Adipose tissue (tissue), 3 donors: ENCODE results near the gene FANCM. TPM values are rescaled to one million over a fixed set of nuclear protein-coding genes. Genes with fewer than 3 reads are reported as not detected.
"Not testable (repeated sequence)": the region's sequence is repeated elsewhere in the genome, so short reads cannot be mapped to it uniquely, and the experiment has no call there.

Experiments used
- H3K27ac ChIP-seq: one replicate; pipeline ENCODE4 v1.5.1; 2013; ENCODE audit warnings: low read depth, low read length
- WGBS, 3 donors: extraction: QIAGEN DNeasy Blood & Tissue Kit; methylation state at CpG; one replicate each; pipeline ENCODE4 v1.1.7; 2013; 5-methylcytosine and 5-hydroxymethylcytosine counted together
- polyA plus RNA-seq, 3 donors: library from polyadenylated mRNA; stranded (reverse); fragments of 200-250 nt; gene quantifications; one replicate each; pipeline ENCODE4 v1.2.3, GENCODE V29; 2013
- donor health status: healthy with polysubstance abuse.
- donor health status: Bipolar disorder and iron deficiency.
- donor health status: healthy.

The FANCM gene
- polyA plus RNA-seq, 3 donors: 0.91 to 1.5 (median 1.0) TPM

DNA sequence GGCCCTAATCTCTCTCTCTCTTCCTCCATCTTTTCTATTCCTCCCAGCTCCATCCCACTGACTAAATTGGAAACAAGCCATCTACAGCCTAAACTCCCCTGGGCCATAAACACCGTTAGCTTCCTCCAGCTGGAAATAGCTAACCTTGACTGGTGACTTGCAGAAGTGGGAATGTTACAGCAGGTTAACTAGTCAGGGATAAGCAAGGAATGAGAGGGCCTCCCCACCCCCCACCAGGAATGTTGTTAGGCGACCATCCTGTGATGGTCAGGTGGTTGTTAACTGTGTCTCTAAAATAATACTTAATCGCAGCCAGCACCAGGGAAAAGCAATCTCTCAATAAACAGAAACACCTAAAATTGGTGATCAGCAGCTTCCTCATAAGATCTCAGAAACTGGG, 76.5 kb downstream of the FANCM start:
- 79 to 86% (median 80%) methylated on average over 3 of the region's 3 CpGs for WGBS, 3 donors
- H3K27ac ChIP-seq: no peak overlapping the region

DNA sequence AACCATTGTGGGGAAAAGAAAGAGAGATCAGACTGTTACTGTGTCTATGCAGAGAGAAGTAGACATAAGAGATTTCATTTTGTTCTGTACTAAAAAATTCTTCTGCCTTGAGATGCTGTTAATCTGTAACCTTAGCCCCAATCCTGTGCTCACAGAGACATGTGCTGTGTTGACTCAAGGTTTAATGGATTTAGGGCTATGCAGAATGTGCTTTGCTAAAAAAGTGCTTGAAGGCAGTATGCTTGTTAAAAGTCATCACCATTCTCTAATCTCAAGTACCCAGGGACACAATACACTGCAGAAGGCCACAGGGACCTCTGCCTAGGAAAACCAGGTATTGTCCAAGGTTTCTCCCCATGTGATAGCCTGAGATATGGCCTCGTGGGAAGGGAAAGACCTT, 78.0 kb downstream of the FANCM start:
- whole genome bisulfite sequencing, 3 donors: 71 to 83% (median 75%) methylated on average over 1 of the region's 1 CpG

DNA sequence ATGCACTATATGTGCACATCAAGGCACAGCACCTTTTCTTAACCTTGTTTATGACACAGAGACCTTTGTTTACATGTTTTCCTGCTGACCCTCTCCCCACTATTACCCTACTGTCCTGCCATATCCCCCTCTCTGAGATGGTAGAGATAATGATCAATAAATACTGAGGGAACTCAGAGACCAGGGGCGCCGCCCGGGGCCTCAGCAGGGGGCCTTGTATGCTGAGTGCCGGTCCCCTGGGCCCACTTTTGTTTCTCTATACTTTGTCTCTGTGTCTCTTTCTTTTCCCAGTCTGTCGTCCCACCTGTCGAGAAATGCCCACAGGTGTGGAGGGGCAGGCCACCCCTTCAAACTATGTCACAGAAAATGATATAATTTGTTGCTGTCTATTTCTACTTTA, 78.6 kb downstream of the FANCM start:
- WGBS, 3 donors: 91 to 99% (median 96%) methylated on average over 6 of the region's 6 CpGs
- H3K27ac ChIP-seq: not testable (repeated sequence)

More for the DNA sequence above, 78.0 kb downstream of the FANCM start:
- H3K27ac ChIP-seq: not testable (repeated sequence)

DNA sequence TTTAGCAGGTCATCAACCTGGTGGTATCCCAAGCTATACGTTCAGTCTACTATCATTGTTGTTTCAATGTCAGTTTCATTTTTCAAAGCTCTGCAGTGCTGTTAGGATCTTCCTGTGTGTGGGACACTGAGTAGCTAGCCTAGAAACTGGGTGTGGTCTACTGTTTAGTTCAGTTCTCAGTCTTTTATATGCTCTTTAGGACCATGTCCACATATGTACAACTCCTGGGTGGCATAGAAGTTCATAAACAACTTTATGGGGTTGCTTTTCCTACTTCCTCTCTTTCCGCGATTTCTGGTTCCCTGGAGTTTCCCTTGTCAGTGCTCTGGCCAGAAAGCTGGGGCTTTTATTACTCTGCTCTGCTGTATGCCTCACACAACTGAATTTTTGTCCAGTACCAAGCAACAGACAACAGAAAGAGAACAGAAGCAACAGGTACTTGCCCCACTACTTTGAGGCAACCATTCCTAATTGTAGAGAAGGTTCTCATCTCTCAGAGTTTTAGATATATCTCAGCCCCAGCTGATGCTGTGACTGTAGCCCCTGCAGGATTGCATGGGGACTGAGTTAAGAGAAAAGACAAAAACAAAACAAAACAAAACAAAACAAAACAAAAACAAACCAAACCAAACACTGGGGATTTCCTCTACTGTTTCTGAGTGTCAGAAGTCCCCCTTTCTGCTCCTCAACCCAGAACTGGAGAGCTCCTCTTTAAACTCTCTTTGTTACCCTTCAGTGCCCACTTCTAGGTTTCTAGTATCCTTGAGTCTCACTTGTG, 86.9 kb downstream of the FANCM start:
- no peak overlapping the region for H3K27ac ChIP-seq
- WGBS, 3 donors: 84 to 93% (median 90%) methylated on average over 3 of the region's 3 CpGs

DNA sequence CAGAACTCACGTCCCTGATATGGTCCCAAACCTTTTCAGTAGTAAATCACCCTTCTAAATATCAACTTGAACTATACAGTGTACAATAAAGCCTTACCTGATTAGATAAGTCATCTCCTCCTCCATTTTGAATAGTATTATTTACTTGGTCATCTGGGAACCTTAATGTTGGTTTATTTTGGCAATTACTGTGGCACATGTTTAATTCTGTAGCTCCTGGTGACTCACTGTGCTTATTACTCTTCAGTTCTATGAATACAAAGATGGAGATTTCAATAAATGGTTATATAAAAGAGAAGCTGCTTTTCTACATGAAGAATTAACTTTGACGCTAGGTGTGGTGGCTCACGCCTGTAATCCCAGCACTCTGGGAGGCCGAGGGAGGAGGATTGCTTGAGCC, 91.8 kb downstream of the FANCM start:
- no peak overlapping the region for H3K27ac ChIP-seq
- WGBS, 3 donors: 95 to 98% (median 97%) methylated on average over 4 of the region's 4 CpGs

DNA sequence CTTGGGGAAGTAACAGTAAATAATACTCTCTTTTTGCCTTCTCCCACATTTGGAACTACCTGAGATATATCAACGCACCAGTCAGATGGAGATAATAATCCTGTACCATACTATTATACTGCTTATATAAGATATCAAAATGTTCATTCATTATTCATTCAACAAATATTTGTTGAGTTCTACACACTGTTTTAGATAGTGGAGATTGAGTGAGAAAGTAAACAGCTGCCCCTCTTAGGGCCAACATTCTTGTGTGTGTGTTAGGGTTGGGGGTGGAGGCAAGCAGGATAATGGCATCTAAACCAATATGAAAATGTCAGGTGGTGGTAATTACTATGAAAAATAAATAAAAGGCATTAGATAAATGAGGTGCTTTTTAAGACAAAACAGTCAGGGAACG, 103.3 kb downstream of the FANCM start:
- 38 to 92% (median 90%) methylated on average over 2 of the region's 2 CpGs for WGBS, 3 donors
- H3K27ac ChIP-seq: no peak overlapping the region

DNA sequence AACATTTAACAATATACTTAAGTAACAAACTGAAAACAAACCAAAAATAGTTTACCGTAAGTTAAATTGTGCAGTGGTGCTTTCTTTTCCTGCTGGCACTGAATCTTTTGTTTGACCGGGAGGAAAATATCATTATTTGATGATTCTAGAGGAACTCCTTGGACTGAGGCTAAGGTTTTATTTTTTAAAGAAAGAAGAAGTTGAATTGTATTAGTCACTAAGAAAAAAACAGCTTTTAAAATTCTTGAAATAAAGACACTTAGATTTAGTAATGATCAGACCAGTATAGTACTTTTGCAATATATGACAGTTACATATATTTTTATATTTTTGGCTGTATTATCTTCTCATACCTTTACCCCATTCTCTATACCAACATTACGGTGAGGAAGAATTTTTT, 107.0 kb downstream of the FANCM start:
- 59 to 78% (median 59%) methylated on average over 3 of the region's 3 CpGs for WGBS, 3 donors
- H3K27ac ChIP-seq: no peak overlapping the region

DNA sequence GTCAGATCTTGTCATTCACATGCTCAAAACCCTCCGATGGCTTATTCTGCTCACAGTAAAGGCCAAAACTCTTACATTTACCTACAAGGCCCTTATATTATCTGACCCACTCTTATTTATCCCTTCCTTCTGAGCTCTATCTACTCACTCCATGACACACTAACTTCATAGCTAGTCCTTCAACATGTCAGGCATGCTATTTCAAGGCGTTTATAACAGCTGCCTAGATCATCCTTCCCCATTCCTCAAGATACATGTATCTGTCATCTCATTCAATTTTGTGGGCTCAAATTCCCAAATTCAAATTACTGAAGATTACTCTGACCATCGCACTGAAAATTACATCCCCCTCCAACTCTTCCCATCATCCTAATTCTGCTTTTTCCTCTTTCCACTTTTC, 110.4 kb downstream of the FANCM start:
- no peak overlapping the region for H3K27ac ChIP-seq
- 72 to 95% (median 89%) methylated on average over 3 of the region's 3 CpGs for WGBS, 3 donors

DNA sequence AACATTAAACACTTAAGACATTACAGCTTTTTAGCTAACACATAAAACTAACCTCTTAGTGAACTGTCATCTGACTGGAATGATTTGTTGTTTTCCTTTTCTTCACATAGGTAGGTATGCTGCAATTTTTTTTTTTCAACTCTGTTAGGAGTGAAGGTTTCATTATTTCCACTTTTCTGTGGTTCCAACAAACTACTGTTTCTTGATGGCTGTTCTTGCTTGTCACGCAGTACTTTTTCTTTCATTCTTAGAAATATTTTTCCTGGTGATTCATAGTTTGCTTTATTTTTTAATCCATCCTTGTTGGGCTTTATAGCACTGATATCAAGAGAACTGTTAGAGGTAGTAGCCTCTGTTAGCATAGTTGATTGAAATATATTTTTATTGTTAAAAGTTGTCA, 111.0 kb downstream of the FANCM start:
- H3K27ac ChIP-seq: no peak overlapping the region
- WGBS, 3 donors: 62 to 93% (median 84%) methylated on average over 1 of the region's 1 CpG

DNA sequence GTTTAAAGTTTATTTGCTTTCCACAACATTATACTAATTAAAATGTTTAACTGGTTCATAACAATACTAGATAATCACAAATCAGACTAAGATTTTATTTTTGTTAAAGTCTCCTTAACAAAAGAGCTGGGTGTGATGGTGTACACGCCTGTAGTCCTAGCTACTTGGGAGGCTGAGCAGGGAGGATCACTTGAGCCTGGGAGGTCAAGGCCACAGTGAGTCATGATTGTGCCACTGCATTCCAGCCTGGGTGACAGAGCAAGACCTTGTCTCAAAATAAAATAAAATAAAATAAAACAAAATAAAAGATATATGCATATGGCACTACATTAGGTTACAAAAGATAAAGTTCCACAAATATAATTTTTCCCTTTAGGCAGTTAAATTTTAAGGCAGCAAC, 111.7 kb downstream of the FANCM start:
- WGBS, 3 donors: 91 to 98% (median 91%) methylated on average over 1 of the region's 1 CpG
- no peak overlapping the region for H3K27ac ChIP-seq

DNA sequence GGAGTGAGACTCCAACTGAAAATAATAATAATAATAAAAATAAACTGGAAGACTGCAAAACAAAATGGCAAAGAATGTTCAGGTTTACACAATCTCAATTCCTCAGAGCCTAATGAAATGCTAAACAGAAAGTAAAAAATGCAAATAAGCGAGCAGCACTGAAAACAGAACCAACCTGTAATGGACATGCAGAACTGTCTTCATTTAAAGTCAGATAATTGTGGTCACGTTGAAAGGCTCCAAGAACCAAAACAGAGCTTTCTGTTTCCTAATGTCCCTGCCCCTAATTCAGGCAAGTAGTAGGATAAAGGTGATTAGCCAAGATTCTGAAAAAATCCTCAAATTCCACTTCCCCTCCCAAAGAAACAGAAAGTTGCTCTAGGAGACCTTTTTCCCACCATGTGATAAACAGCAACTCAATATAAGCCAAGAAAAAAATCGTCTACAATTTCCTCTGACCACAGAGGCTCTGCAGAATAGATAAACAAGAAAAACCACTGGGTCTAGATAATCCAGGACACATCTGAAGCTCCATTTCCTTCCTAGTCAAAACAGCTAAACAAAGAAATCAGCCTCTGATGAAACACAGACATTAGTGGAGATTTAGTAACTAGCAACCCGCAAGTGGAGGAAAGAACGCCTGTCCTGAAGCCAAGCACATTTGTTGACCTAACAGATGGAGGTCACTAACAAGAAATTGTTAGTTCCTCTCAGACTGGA, 114.3 kb downstream of the FANCM start:
- no peak overlapping the region for H3K27ac ChIP-seq
- WGBS, 3 donors: 12 to 45% (median 16%) methylated on average over 5 of the region's 5 CpGs

Other genes starting within 250 kb of the FANCM start
- gene KLHL28, start 174.0 kb upstream of the FANCM start, polyA plus RNA-seq: 1 to 10 TPM; 1.9 to 2.7 (median 2.5) TPM
- 10 to 100 TPM in 1 of 3 donors, 1 to 10 TPM in 2; 3.8 to 11.0 (median 4.6) TPM for gene TOGARAM1, start 173.7 kb upstream of the FANCM start, polyA plus RNA-seq
- 10 to 100 TPM; 11.6 to 14.5 (median 12.5) TPM for gene PRPF39, start 51.8 kb upstream of the FANCM start, polyA plus RNA-seq
- 10 to 100 TPM; 24.2 to 89.0 (median 47.8) TPM for gene FKBP3, start 1.4 kb upstream of the FANCM start, polyA plus RNA-seq
- 10 to 100 TPM in 1 of 3 donors, 1 to 10 TPM in 2; 5.7 to 11.1 (median 9.0) TPM for gene MIS18BP1, start 117.3 kb downstream of the FANCM start, polyA plus RNA-seq